Ishikawa (cell line): ENCODE data around the gene ZNF17.

Experiments used
- CEBPB ChIP-seq: IDR thresholded peaks from 2 replicates; pipeline ENCODE4 v1.6.1; 2012
- CREB1 ChIP-seq: IDR thresholded peaks from 2 replicates; pipeline ENCODE4 v1.6.1; 2012; ENCODE audit warnings: low read depth
- EGR1 ChIP-seq: IDR thresholded peaks from 2 replicates; pipeline ENCODE4 v1.6.1; 2012
- EP300 ChIP-seq: IDR thresholded peaks from 2 replicates; pipeline ENCODE4 v1.6.1; 2012; ENCODE audit warnings: borderline replicate concordance
- FOXM1 ChIP-seq: IDR thresholded peaks from 2 replicates; pipeline ENCODE4 v1.6.1; 2012; ENCODE audit warnings: low read depth, borderline replicate concordance
- MAX ChIP-seq: IDR thresholded peaks from 2 replicates; pipeline ENCODE4 v1.6.1; 2012
- NFIC ChIP-seq: IDR thresholded peaks from 2 replicates; pipeline ENCODE4 v1.6.1; 2012
- RAD21 ChIP-seq: IDR thresholded peaks from 2 replicates; pipeline ENCODE4 v1.6.1; 2012; ENCODE audit warnings: low read depth
- TAF1 ChIP-seq: IDR thresholded peaks from 2 replicates; pipeline ENCODE4 v1.6.1; 2012; ENCODE audit warnings: low read depth, mild to moderate bottlenecking
- TCF12 ChIP-seq: IDR thresholded peaks from 2 replicates; pipeline ENCODE4 v1.6.1; 2012; ENCODE audit warnings: low read depth
- TEAD4 ChIP-seq: IDR thresholded peaks from 2 replicates; pipeline ENCODE4 v1.6.1; 2012
- USF1 ChIP-seq: IDR thresholded peaks from 2 replicates; pipeline ENCODE4 v1.6.1; 2012
- YY1 ChIP-seq: IDR thresholded peaks from 2 replicates; pipeline ENCODE4 v1.6.1; 2012; ENCODE audit warnings: low read depth
- ZBTB7A ChIP-seq: IDR thresholded peaks from 2 replicates; pipeline ENCODE4 v1.6.1; 2012; ENCODE audit warnings: low read depth
- TF ChIP-seq, protein P1 (sequence below): IDR thresholded peaks from 2 replicates; pipeline ENCODE4 v1.6.1; 2012; ENCODE audit warnings: low read depth, mild to moderate bottlenecking

The ZNF17 gene

GRCh38 chr19:57410877-57411671 is at the start of gene ZNF17:
TSS of gene ZNF17 (plus strand) at chr19:57411161. CDS start at chr19:57413616, 2,455 bp downstream.
- peak; percentile 27; the same call in 1 of the 2 replicates for TF ChIP-seq MAX
- peak; percentile 85 for TF ChIP-seq TAF1
- TF ChIP-seq FOXM1: no peak
- TF ChIP-seq, protein P1, sequence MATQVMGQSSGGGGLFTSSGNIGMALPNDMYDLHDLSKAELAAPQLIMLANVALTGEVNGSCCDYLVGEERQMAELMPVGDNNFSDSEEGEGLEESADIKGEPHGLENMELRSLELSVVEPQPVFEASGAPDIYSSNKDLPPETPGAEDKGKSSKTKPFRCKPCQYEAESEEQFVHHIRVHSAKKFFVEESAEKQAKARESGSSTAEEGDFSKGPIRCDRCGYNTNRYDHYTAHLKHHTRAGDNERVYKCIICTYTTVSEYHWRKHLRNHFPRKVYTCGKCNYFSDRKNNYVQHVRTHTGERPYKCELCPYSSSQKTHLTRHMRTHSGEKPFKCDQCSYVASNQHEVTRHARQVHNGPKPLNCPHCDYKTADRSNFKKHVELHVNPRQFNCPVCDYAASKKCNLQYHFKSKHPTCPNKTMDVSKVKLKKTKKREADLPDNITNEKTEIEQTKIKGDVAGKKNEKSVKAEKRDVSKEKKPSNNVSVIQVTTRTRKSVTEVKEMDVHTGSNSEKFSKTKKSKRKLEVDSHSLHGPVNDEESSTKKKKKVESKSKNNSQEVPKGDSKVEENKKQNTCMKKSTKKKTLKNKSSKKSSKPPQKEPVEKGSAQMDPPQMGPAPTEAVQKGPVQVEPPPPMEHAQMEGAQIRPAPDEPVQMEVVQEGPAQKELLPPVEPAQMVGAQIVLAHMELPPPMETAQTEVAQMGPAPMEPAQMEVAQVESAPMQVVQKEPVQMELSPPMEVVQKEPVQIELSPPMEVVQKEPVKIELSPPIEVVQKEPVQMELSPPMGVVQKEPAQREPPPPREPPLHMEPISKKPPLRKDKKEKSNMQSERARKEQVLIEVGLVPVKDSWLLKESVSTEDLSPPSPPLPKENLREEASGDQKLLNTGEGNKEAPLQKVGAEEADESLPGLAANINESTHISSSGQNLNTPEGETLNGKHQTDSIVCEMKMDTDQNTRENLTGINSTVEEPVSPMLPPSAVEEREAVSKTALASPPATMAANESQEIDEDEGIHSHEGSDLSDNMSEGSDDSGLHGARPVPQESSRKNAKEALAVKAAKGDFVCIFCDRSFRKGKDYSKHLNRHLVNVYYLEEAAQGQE: no peak
- TF ChIP-seq ZBTB7A: no peak
- TF ChIP-seq USF1: peak; percentile 42; the same call in 1 of the 2 replicates
- 0 out of 2 replicates have a peak, but pooled peaks have one; percentile 13 for TF ChIP-seq TEAD4
- TF ChIP-seq CREB1: peak; percentile 67
- peak; percentile 30; the same call in 1 of the 2 replicates for TF ChIP-seq EGR1
- TF ChIP-seq YY1: peak; percentile 97
- no peak for TF ChIP-seq RAD21

GRCh38 chr19:57362419-57362818 is 48.5 kb upstream of the ZNF17 start:
- TF ChIP-seq YY1 (no peak), FOXM1 (no peak), CREB1 (no peak), MAX (no peak), EP300 (no peak)
- TF ChIP-seq, protein P1: no peak

DNA sequence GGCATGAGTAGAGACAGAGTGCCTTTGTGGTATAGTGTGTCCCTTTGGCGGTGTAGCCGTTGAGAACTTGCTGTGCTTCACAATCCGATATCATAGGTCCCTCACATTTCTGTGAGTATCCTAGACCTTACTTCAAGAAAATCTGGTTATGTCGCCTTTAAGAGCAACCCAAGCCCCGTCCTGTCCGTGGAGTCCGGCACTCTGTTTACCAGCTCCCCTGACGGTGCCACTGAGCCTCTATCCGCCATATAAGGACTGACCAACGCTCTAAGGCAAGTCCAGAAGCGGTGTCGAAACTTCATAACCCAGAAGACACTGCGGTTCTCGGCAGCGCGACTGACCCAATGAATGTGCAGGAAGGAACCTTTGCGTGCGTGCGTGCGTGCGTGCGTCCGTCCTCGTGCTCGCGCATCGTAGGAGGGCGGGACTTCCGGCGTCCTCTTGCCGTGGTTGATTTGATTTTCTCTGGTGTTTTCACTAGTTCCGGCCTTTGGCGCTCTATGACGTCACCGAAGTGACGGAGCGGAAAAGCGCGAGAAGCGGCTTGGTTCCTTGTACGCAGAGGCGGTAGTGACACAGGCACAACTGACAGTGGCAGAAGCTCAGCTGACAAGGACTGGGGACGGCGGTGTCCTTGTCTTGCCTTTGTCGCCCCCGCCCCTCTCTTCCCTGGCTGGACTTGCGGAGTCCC is 47.8 kb upstream of the ZNF17 start, which contains the start of the genes TRAPPC2B and ZNF547:
TSS of gene TRAPPC2B (plus strand) at position 555 of the 691 bp plus-strand sequence. CDS start 1,283 bp downstream, outside the sequence.
TSS of gene ZNF547 (plus strand) at position 555 of the 691 bp plus-strand sequence. CDS start 5,005 bp downstream, outside the sequence.
- TF ChIP-seq NFIC (no peak), EP300 (no peak; the same call in 1 of the 2 replicates), CEBPB (peak; percentile 56; the same call in 1 of the 2 replicates), TCF12 (peak; percentile 53; the same call in 1 of the 2 replicates), YY1 (peak; percentile 84), TAF1 (peak; percentile 50; the same call in 1 of the 2 replicates), FOXM1 (peak; percentile 75), RAD21 (no peak), ZBTB7A (no peak), USF1 (peak; percentile 74), MAX (peak; percentile 78), CREB1 (peak; percentile 98), EGR1 (no peak), TEAD4 (no peak)
- TF ChIP-seq, protein P1: no peak
